ENCODE measurements around the gene MROH9. TPM values are rescaled to one million over a fixed set of nuclear protein-coding genes. Genes with fewer than 3 reads are reported as not detected.

The MROH9 gene
- total RNA-seq, 1 donor from 2014 or later = not detected

DNA sequence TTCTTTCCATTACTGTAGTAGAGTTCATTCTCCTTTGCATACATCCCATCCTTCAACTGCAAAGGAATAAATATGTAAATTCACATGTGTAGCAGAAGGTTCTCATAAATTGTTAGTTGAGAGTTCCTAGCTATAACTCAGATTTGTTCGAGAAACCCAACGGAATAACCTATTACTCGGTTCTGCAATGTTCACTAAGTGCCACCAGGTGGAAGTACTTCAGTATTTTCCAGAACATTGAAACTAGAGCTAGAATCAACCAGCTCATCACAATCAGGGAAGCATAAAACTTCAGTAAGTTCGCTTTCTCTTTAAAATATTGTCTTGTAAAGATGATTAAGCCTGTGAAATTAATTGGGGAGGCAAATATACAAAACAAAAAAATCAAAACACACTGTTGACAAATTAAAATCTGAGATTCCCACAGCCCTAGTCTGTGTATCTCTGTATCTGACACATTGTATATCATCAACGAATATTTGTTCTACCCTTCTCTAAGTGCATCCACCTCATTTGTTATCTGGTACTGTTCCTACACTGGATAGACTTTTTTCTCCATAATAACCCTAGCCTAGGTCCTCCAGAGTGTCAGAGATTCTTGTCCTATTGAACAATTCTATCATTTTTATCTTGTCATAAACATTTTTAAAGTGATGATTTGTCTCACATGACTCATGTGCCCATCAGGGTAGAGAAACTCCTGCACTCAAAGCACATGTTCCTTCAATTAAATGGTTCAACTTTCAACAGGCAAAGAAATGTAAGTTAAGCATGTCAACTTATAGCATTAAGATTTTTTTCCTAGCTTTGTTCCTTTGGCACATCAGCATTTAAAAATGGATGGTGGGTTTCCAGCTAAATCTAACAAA is 31.9 kb downstream of the MROH9 start:
- Mint-ChIP-seq H3K4me1 (no peaks in the 10 kb centered on the region), H3K4me3 (no peak overlapping the region), H3K36me3 (ENCODE audit: low read depth) (no peaks in the 10 kb centered on the region), H3K27ac (no peak overlapping the region), H3K27me3 (no peaks in the 10 kb centered on the region), H3K9me3 (no peaks in the 10 kb centered on the region)
- TF ChIP-seq, protein P1, sequence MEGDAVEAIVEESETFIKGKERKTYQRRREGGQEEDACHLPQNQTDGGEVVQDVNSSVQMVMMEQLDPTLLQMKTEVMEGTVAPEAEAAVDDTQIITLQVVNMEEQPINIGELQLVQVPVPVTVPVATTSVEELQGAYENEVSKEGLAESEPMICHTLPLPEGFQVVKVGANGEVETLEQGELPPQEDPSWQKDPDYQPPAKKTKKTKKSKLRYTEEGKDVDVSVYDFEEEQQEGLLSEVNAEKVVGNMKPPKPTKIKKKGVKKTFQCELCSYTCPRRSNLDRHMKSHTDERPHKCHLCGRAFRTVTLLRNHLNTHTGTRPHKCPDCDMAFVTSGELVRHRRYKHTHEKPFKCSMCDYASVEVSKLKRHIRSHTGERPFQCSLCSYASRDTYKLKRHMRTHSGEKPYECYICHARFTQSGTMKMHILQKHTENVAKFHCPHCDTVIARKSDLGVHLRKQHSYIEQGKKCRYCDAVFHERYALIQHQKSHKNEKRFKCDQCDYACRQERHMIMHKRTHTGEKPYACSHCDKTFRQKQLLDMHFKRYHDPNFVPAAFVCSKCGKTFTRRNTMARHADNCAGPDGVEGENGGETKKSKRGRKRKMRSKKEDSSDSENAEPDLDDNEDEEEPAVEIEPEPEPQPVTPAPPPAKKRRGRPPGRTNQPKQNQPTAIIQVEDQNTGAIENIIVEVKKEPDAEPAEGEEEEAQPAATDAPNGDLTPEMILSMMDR (IDR thresholded peaks at IDR 0.05) = no peak
- DNase-seq = no peak
- ATAC-seq (ENCODE audit: low read depth) = no peak
- ChIA-PET CTCF (interaction anchor here (0.8 to 4.9 kb wide), 3 partner anchors 9 to 349 kb away, joined by 4 to 74 read pairs (median 6); partner anchors contain the start of gene FMO4), POLR2A (no interaction called here)
- intact Hi-C loops (cut with micrococcal nuclease) = no loop called here

GRCh38 chr1:170970256-170970655 is 34.9 kb downstream of the MROH9 start:
- Mint-ChIP-seq H3K9me3 (peaks cover 5% of the 10 kb centered on the region), H3K27ac (no peak overlapping the region), H3K4me3 (no peak overlapping the region), H3K36me3 (ENCODE audit: low read depth) (no peaks in the 10 kb centered on the region), H3K27me3 (no peaks in the 10 kb centered on the region), H3K4me1 (no peaks in the 10 kb centered on the region)
- intact Hi-C loops (cut with micrococcal nuclease) = no loop called here
- ChIA-PET POLR2A (no interaction called here), CTCF (interaction anchor here (0.7 to 1.5 kb wide), 2 partner anchors 342 to 344 kb away, joined by 3 to 5 read pairs; partner anchors contain the start of gene FMO4)
- ATAC-seq (ENCODE audit: low read depth) = no peak
- TF ChIP-seq, protein P1 (IDR thresholded peaks at IDR 0.05) = no peak
- DNase-seq = no peak

DNA sequence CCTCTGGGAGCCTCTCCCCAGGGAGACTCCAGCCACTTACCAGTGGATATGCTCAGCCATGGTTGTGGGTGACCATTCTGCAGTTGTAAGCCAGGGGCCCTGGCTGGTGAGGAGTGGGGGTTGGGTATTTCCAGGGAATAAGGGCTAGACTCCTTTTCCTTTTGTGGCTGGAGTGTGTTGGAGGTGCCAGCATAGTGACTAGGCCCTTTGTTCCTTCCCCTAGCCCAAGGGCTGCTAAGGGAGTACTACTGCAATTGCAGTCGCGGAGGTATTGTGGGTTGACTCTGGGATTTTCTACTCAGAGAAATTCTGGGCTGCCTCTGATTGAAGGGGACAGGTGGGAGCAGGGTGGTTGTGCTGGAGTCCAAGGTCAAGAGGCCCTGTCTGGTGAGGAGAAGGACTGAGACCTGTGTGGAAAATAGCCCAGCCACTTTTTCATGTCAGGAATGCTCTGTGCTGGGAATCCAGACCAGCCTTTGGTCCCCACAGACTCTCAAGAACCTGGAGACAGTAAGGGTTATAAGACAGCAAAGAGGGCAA is 43.1 kb downstream of the MROH9 start:
- Mint-ChIP-seq H3K4me3 (no peak overlapping the region), H3K9me3 (peaks cover 22% of the 10 kb centered on the region), H3K27ac (no peak overlapping the region), H3K4me1 (no peaks in the 10 kb centered on the region), H3K36me3 (ENCODE audit: low read depth) (no peaks in the 10 kb centered on the region), H3K27me3 (no peaks in the 10 kb centered on the region)
- ATAC-seq (ENCODE audit: low read depth) (no peak), DNase-seq (no peak)
- TF ChIP-seq, protein P1 (IDR thresholded peaks at IDR 0.05) = no peak
- intact Hi-C loops (cut with micrococcal nuclease) = no loop called here
- POLR2A ChIA-PET = no interaction called here
- CTCF ChIA-PET = no interaction called here

DNA sequence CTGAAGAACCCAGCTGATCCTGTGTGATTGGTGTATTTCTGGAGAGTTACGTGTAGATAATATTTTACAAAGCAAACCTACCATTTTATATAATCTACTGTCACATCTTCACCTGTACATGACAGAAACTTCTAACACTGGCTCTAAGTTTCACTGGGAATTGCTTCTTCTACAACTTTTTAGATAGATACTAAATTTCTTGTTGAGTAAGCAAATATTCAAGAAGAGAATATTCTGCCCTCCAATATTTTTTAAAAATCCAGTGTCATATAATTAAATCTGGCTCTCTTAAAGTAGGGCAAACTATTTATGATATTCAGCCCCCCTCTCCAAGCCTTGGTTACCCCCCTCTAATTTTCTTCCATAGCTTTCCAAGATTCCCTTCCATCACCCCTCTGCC is 50.1 kb downstream of the MROH9 start:
- H3K27me3 Mint-ChIP-seq = no peaks in the 10 kb centered on the region
- POLR2A ChIA-PET = no interaction called here
- CTCF ChIA-PET = no interaction called here
- no peaks in the 10 kb centered on the region for H3K4me1 Mint-ChIP-seq
- intact Hi-C loops (cut with micrococcal nuclease) = no loop called here
- H3K4me3 Mint-ChIP-seq = no peak overlapping the region
- TF ChIP-seq, protein P1 (IDR thresholded peaks at IDR 0.05) = no peak
- ATAC-seq (ENCODE audit: low read depth) (no peak), DNase-seq (no peak)
- no peaks in the 10 kb centered on the region for H3K36me3 Mint-ChIP-seq (ENCODE audit: low read depth)
- H3K9me3 Mint-ChIP-seq = peaks cover 1% of the 10 kb centered on the region
- no peak overlapping the region for H3K27ac Mint-ChIP-seq

- Mint-ChIP-seq H3K4me1 (no peaks in the 10 kb centered on the region), H3K27me3 (no peaks in the 10 kb centered on the region), H3K9me3 (no peaks in the 10 kb centered on the region), H3K4me3 (no peak overlapping the region), H3K36me3 (ENCODE audit: low read depth) (no peaks in the 10 kb centered on the region), H3K27ac (no peak overlapping the region)
- ChIA-PET POLR2A (no interaction called here), CTCF (no interaction called here)
- TF ChIP-seq, protein P1 (IDR thresholded peaks at IDR 0.05) = no peak
- no peak for DNase-seq
- no peak for ATAC-seq (ENCODE audit: low read depth)
- intact Hi-C loops (cut with micrococcal nuclease) = no loop called here
Measured at GRCh38 chr1:170986901-170987300, 51.6 kb downstream of the MROH9 start.
